SKM-1 treated with dmso at 0.1 percent for 144 hours (cell line): ENCODE results near the gene UBTD1.
"Not testable (repeated sequence)": the region's sequence is repeated elsewhere in the genome, so short reads cannot be mapped to it uniquely, and the experiment has no call there.

Experiments
- DNase-seq: peaks from one replicate; lab custom pipeline; 2025; ENCODE audit not compliant: unreplicated experiment; lab: John Stamatoyannopoulos, UW

UBTD1 gene

GRCh38 chr10:97537186-97537869 is 38.6 kb downstream of the UBTD1 start:
- DNase-seq: no peak

- DNase-seq: no peak
These were observed 39.7 kb downstream of the UBTD1 start for GRCh38 chr10:97538411-97538810.

GRCh38 chr10:97538839-97539238 is 40.1 kb downstream of the UBTD1 start:
- no peak for DNase-seq

DNA sequence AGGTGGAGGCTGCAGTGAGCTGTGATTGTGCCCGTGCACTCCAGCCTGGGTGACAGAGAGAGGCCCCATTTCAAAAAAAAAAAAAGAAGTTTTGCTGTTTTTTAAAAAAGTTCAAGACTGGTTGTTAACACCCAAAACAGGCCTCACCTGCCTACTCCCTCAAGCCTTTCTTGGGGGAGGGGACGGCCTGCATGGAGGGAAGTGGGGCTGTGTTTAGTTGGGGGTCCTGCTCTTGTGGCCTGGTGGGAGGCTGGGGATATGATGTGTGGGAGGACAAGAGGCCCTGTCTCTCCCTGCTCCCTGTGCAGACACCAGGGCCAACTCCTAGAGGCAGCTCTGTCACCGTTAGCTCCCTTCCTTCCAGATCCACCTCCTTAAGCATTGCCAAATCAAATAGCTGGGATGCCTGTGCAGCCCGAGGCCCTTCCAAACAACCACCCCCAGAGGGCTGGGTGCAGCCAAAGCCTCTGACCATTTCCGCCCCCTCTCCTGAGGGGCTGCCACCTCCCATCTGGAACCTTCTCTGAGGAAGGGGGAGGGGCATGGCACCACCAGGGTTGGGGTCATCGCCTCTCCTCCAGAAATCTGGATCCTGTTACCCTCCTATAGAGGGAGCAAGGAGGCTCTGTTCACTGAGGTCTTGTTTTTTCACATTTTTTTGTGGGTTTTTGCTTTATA is 40.9 kb downstream of the UBTD1 start:
- no peak for DNase-seq

DNA sequence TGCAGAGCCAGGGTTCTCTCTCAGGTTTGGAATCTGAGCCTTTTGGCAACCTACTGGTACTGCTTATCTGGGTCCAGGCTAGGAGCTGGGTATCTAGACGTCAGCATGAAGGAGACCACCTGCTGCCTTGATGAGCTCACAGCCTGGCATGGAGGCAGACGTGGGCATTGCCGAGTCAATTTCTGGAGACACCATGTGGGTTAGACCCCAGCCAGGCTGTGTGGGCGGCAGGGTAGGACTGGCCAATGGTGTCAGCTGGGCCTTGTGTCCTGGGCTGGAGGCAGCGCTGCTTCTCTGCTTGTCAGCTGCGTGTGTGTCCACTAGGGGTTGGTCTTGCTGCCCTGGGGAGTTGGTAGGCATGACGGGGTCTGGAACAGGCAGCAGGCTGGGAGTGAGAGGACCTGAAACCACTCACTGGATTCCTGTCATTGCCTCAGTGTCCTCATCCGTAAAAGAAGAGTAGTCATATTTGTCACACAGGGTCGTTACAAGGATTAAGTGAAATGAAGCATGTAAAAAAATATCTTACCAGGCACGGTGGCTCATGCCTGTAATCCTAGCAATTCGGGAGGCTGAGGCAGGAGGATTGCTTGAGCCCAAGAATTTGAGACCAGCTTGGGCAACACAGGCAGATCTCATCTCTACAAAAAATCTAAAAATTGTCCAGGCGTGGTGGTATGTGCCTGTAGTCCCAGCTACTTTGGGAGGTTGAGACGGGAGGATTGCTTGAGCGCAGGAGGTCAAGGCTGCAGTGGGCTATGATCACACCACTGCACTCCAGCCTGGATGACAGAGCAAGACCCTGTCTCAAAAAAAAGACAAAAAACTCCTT is 42.2 kb downstream of the UBTD1 start:
- no peak for DNase-seq

DNA sequence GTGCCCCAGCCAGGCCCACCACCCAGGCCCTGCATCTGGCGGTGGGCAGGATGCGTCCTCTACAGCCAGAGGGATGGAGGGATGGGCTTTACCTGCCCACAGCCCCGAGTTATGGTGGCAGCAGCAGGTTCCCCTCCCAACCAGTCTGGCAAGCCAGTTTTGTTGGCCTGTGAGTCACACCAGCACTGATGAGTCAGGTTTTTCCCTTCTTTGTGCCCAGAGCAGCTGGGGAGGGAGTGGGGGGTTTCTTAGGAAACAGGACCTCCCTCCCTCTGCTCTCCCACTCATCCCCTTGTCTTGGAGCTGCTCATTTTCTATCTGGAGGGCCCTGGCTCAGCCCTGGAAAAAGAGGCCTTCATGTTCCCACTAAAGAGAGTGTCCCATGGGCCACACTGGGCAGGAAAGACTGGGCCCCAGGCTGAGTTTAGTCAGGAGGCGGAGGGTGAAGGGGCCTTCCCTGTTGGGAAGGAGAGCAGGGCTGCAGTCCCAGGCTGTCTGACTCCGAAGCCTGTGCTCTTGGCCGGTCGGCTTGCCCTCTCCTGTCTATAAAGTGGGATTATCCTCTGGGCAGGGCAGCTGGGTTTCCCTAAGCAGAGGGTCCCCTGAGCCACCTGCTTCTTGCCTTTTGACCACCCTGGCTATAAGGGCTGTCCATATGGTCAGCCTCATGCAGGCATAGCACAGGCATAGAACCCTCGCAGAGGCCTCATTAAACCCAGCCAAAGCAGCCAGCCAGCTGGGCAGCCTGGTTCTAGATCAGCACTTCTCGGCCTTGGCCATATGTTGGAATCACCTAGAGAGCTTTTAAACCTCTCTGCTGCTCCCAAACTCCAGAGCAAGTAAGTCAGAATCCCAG is 43.7 kb downstream of the UBTD1 start:
- DNase-seq: no peak

DNA sequence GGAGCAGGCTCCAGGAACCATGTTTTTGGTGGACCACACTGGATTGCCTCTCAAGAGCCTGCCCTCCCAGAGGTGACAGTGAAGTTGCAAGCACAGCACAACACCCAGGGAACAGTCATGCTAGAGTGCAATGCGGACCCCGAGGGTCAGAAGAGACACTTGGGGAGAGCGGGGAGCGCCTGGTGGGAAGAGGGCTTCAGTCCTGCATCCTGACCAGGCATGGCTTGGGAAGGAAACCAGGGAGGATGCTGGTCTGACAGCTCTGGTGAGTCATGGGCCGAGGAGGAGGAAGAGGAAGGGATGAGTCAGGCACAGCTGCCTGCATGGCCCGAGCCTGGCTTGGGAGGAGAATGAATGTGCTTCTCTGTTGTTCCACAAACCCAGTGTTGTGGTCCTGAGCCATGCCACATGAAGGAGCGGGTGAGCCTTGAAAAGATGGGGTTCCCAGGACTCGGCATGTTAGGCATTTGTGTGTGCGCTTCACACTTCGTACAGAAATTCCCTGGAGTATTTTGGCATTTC is 44.4 kb downstream of the UBTD1 start:
- DNase-seq: peak; percentile 66

GRCh38 chr10:97546456-97547270 is 47.9 kb downstream of the UBTD1 start:
- no peak for DNase-seq

DNA sequence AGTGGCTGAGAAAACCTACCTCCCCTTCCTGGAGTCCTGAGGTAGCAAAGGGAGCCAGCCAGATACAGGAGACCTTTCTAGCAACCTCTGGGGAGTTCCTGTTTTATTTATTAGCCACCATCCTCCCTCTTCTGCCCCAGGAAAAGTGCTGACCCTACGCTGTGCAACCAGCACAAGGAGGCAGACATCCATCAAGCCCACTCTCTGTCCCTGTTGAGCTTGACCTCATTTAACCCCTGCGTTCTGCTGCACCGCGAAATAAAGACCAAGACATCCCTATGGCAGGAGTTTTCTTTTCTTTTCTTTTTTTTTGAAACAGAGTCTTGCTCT is 48.5 kb downstream of the UBTD1 start:
- no peak for DNase-seq

DNA sequence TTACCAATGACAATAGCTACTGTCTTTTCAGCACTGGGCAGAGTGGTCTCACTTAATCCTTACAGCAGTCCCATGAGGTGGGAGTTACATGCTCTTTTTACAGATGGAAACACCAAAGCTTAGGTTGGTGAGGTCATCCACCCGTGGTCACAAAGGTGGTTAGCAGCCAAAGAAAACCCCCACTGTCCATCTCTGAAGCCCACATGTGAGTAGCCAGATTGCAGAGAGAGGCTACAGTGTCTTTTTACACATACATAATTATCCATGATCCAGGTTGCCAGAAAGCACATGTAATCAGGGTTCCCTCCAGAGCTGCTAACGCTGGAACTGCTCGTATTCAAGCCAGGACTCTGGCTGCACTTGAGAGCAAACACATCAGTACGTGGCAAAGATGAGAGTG is 49.2 kb downstream of the UBTD1 start:
- DNase-seq: no peak

DNA sequence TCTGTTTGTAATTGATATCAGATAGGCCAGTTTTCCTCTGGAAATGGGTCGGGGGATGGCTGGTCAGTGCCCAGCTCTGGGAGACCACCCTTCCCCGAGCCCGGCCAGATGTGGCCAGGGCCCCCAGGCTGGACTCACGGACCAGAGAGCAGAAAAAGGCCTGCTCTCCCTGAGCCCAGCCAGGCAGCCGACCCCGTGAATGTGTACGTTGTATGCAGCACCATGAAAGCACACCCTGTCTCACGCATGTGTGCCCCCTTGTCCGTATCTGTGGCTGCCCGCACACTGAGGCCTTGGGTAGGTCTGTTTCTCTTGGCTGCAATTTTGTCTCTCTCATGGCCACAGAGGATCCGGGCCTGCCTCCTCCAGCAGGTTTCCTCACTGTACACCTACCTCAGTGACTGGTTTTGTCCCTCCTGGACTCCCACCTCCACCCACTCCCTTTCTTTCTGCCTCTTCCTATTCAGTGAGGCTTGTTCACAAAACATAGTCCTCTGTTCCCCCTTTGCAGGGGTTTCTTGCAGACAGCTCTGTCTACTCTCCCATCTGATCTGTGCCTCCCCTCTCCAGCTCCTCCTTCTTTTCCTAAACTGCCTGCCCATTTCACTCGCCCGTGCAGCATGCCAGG is 50.2 kb downstream of the UBTD1 start:
- DNase-seq: no peak

- DNase-seq: no peak
These were observed 51.0 kb downstream of the UBTD1 start for GRCh38 chr10:97549587-97550322.

- no peak for DNase-seq
These were observed 51.8 kb downstream of the UBTD1 start for GRCh38 chr10:97550336-97551149.

- no peak for DNase-seq
These were observed 52.5 kb downstream of the UBTD1 start for GRCh38 chr10:97551271-97551670.

- DNase-seq: peak; percentile 25
These were observed 54.9 kb downstream of the UBTD1 start for GRCh38 chr10:97553575-97554031.

GRCh38 chr10:97554336-97554735 is 55.6 kb downstream of the UBTD1 start:
- DNase-seq: not testable (repeated sequence)

- not testable (repeated sequence) for DNase-seq
These were observed 56.8 kb downstream of the UBTD1 start for GRCh38 chr10:97555541-97555940.
